ENCODE measurements around the gene FAM227A. TPM values are rescaled to one million over a fixed set of nuclear protein-coding genes. Genes with fewer than 3 reads are reported as not detected.

FAM227A gene
- total RNA-seq, 6 experiments from 2014 or later = 0.02 to 0.20 (median 0.16) TPM; not detected in 2

GRCh38 chr22:38698407-38699094, 42.4 kb upstream of the FAM227A start:
- intact Hi-C loops (cut with DNase I) = no loop called here

GRCh38 chr22:38697425-38698089, 41.4 kb upstream of the FAM227A start:
- Histone ChIP-seq H3K4me1 (peaks cover 0 to 43% (median 9%) of the 10 kb centered on the region in 4 donors), H3K9me3 (no peaks in the 10 kb centered on the region), H3K36me3 (no peaks in the 10 kb centered on the region), H3K27me3 (no peaks in the 10 kb centered on the region), H3K27ac (peak overlapping the region; percentile 43 to 99 (median 66)), H3K4me3 (no peak overlapping the region)
- ATAC-seq (peak in 2 of 4 donors; percentile 4 to 5), DNase-seq (no peak)
- no peak for TF ChIP-seq POLR2A (IDR thresholded peaks at IDR 0.05)
- no peak for TF ChIP-seq CTCF (IDR thresholded peaks at IDR 0.05)
- intact Hi-C loops (cut with DNase I) = no loop called here
- WGBS (ENCODE audit: insufficient coverage, low coverage, low lambda C conversion rate, missing lambda C conversion rate) = 23% methylated on average over 7 of the region's 8 CpGs

More at GRCh38 chr22:38698407-38699094, 42.4 kb upstream of the FAM227A start:
- ATAC-seq (no peak), DNase-seq (no peak)
- no peaks in the 10 kb centered on the region for H3K27me3 ChIP-seq
- TF ChIP-seq POLR2A (IDR thresholded peaks at IDR 0.05) (no peak), CTCF (IDR thresholded peaks at IDR 0.05) (no peak)
- H3K27ac ChIP-seq = peak overlapping the region in 2 of 3 donors; percentile 43 to 99
- peaks cover 0 to 51% (median 9%) of the 10 kb centered on the region in 4 donors for H3K4me1 ChIP-seq
- no peaks in the 10 kb centered on the region for H3K9me3 ChIP-seq
- peak overlapping the region in 1 of 3 donors; percentile 67 for H3K4me3 ChIP-seq
- WGBS (ENCODE audit: insufficient coverage, low coverage, low lambda C conversion rate, missing lambda C conversion rate) = 77% methylated on average over 10 of the region's 13 CpGs
- H3K36me3 ChIP-seq = no peaks in the 10 kb centered on the region

GRCh38 chr22:38696606-38697424, 40.6 kb upstream of the FAM227A start:
- intact Hi-C loops (cut with DNase I) = no loop called here
- 16% methylated on average over 3 of the region's 3 CpGs for WGBS (ENCODE audit: insufficient coverage, low coverage, low lambda C conversion rate, missing lambda C conversion rate)
- Histone ChIP-seq H3K27me3 (no peaks in the 10 kb centered on the region), H3K4me1 (peaks cover 0 to 43% (median 9%) of the 10 kb centered on the region in 4 donors), H3K9me3 (no peaks in the 10 kb centered on the region), H3K27ac (peak overlapping the region; percentile 27 to 99 (median 66)), H3K4me3 (no peak overlapping the region), H3K36me3 (no peaks in the 10 kb centered on the region)
- no peak for TF ChIP-seq CTCF (IDR thresholded peaks at IDR 0.05)
- TF ChIP-seq POLR2A (IDR thresholded peaks at IDR 0.05) = no peak
- ATAC-seq (peak in 1 of 4 donors; percentile 36), DNase-seq (no peak)

- ATAC-seq (peak in 1 of 4 donors; percentile 6), DNase-seq (no peak)
- Histone ChIP-seq H3K27ac (no peak overlapping the region), H3K4me3 (no peak overlapping the region), H3K27me3 (no peaks in the 10 kb centered on the region), H3K9me3 (no peaks in the 10 kb centered on the region), H3K4me1 (peaks cover 0 to 42% (median 9%) of the 10 kb centered on the region in 4 donors), H3K36me3 (no peaks in the 10 kb centered on the region)
- TF ChIP-seq POLR2A (IDR thresholded peaks at IDR 0.05) (no peak), CTCF (IDR thresholded peaks at IDR 0.05) (no peak)
- intact Hi-C loops (cut with DNase I) = no loop called here
- WGBS (ENCODE audit: insufficient coverage, low coverage, low lambda C conversion rate, missing lambda C conversion rate) = 58% methylated on average over 3 of the region's 3 CpGs
Measured at GRCh38 chr22:38694940-38695339, 38.7 kb upstream of the FAM227A start.
